Stimulated activated CD8-positive, alpha-beta memory T cell treated with anti-CD3 and anti-CD28 coated beads, Interleukin-7, amount 100 ng/mL, for 4 hours (primary cell): ENCODE results near the gene SLC25A24.
"Not testable (repeated sequence)": the region's sequence is repeated elsewhere in the genome, so short reads cannot be mapped to it uniquely, and the experiment has no call there.

Experiments used
- DNase-seq, 2 donors: peaks; one replicate each; pipeline ENCODE4 v3.0.0-alpha.2; 2020; ENCODE audit warnings: low read depth in 2 of 2

SLC25A24 gene

GRCh38 chr1:108140177-108140576, 60.0 kb downstream of the SLC25A24 start:
- no peak for DNase-seq

DNA sequence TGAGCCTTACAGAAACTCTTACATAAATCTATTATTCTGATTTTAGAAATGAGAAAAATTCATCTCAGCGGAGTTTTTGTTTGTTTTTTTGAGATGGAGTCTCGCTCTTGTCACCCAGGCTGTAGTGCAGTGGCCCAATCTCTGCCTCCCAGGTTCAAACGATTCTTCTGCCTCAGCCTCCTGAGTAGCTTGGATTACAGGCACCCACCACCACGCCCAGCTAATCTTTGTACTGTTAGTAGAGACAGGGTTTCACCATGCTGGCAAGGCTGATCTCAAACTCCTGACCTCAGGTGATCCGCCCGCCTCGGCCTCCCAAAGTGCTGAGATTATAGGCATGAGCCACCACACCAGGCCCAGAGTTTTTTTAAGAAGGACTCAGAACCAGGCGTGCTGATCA, 60.6 kb downstream of the SLC25A24 start:
- not testable (repeated sequence) for DNase-seq

GRCh38 chr1:108133148-108133547, 67.0 kb downstream of the SLC25A24 start:
- not testable (repeated sequence) for DNase-seq

DNA sequence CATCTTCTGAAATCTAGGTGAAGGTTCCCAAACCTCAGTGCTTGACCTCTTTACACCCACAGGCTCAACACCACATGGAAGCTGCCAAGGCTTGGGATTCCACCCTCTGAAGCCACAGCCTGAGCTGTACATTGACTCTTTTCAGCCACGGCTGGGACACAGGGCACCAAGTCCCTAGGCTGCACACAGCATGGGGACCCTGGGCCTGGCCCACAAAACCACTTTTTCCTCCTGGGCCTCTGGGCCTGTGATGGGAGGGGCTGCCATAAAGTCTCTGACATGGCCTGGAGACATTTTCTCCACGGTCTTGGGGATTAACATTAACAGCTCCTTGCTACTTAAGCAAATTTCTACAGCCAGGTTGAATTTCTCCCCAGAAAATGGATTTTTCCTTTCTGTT, 67.8 kb downstream of the SLC25A24 start:
- not testable (repeated sequence) for DNase-seq

GRCh38 chr1:108131281-108131680, 68.9 kb downstream of the SLC25A24 start:
- not testable (repeated sequence) for DNase-seq

GRCh38 chr1:108130794-108131193, 69.3 kb downstream of the SLC25A24 start:
- DNase-seq: no peak

GRCh38 chr1:108129999-108130398, 70.1 kb downstream of the SLC25A24 start:
- no peak for DNase-seq

GRCh38 chr1:108125312-108126138, 74.6 kb downstream of the SLC25A24 start:
- DNase-seq: peak; percentile 25 to 54

GRCh38 chr1:108124622-108125311, 75.4 kb downstream of the SLC25A24 start:
- DNase-seq: no peak

DNA sequence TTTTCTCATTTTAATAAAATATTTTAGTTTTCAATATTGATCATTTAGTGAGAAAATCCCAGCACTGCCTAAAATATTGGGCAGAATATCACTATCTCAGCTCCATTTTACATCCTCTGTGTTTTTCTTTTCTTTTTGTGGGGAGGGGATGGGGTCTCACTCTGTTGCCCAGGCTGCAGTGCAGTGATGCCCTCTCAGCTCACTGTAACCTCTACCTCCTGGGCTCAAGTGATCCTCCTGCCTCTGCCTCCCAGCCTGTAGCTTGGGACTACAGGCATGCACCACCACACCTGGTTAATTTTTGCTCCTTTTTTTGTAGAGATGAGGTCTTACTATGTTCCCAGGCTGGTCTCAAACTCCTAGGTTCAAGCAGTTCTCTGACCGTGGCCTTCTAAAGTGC, 76.1 kb downstream of the SLC25A24 start:
- DNase-seq: no peak

- no peak for DNase-seq
Observed at GRCh38 chr1:108121358-108122143, 78.6 kb downstream of the SLC25A24 start.

DNA sequence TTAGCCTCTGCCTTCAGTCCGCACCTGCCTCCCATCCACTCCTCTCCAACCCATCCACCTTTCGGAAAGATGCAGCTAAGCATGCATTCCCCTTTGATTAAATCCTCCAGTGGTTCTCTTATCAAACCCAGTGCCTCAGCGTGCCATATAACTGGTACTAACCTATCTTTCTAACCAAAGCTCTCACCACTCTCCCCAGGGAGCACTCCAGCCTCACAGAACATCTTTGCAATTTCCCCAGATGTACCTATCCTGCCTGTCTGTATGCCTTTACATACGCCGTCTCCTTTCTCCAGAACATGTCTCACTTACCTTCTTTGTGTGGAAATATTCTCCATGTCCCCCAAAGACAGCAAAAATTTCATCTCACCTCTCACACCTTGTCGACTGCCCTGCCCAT, 80.0 kb downstream of the SLC25A24 start:
- no peak for DNase-seq

- no peak for DNase-seq
Observed at GRCh38 chr1:108119500-108119899, 80.6 kb downstream of the SLC25A24 start.

- DNase-seq: no peak
Observed at GRCh38 chr1:108117945-108118902, 81.9 kb downstream of the SLC25A24 start.

- DNase-seq: no peak
Observed at GRCh38 chr1:108117237-108117636, 82.9 kb downstream of the SLC25A24 start.

DNA sequence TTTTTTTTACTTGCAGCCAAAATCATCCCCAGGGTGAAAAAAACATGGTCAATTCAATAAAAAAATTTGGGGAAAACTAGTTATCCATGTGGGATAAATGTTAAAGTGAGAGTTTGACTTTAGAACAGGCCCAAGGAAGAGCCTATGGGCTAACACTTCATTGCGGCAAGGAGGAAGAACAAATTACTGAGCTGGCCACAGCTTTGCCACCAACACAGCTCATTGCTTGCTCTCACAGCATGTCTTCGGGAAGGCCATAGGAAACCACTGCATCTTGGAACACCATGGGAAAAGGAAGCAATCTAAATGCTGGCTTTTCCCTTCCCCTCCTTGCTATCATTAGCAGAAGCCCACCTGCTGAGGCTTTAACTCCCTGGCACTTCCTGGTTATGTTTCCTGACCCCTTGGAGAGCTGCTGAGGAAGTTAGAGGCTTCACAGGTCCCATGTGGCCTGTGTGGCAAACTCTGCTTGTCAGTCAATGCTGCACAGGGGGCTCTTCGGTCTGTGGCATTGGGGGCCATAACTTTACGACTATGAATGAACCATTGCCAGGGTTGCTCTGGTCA, 86.0 kb downstream of the SLC25A24 start:
- no peak for DNase-seq

- DNase-seq: no peak
Observed at GRCh38 chr1:108113496-108113895, 86.6 kb downstream of the SLC25A24 start.

- no peak for DNase-seq
Observed at GRCh38 chr1:108109295-108109973, 90.7 kb downstream of the SLC25A24 start.

DNA sequence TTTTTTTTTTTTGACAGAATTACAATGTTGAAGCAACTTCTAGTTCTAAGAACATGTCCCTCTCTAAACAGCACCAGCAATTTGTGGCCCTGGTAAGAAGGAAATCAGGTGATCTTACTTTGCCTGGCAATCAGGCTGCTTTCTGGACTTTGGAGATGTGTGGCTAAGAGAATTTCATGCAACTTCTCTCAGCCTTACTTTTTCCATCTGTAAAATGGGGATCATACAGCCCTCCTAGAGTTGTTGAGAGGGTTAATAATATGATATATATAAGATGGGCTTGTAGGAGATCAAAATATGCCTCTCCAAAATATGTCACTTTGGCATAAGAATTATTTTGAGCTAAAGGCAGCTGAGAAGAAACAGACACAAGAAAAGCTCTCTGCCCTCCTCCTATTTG, 92.0 kb downstream of the SLC25A24 start:
- DNase-seq: no peak

GRCh38 chr1:108107658-108108057, 92.5 kb downstream of the SLC25A24 start:
- DNase-seq: peak in 1 of 2 donors; percentile 15
